Amniotic stem cell (primary cell): ENCODE measurements around the gene ALDH1A2.
"Not testable (repeated sequence)": the region's sequence is repeated elsewhere in the genome, so short reads cannot be mapped to it uniquely, and the experiment has no call there.

ENCODE experiments used
- DNase-seq: peaks from one replicate; lab custom pipeline; 2025; lab: John Stamatoyannopoulos, UW

ALDH1A2 gene

DNA sequence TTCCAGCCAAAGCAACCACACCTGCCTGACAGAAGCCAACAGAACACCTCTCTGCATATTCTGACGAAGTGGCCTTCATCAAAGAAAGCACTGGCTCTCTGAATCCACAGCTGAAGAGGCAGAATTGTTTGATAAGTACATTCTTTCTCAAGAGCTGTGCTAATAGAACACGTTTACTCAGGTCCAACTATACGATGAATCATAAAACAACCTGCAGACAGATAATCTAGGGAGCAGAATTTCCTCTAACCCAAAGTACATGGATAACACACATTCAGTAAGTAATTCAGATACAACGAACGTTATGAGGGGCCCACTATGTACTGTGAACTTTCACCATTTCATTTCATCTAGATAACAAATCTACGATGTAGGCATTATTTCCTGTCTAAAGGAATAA lies 25.4 kb downstream of the ALDH1A2 start:
- no peak for DNase-seq

DNA sequence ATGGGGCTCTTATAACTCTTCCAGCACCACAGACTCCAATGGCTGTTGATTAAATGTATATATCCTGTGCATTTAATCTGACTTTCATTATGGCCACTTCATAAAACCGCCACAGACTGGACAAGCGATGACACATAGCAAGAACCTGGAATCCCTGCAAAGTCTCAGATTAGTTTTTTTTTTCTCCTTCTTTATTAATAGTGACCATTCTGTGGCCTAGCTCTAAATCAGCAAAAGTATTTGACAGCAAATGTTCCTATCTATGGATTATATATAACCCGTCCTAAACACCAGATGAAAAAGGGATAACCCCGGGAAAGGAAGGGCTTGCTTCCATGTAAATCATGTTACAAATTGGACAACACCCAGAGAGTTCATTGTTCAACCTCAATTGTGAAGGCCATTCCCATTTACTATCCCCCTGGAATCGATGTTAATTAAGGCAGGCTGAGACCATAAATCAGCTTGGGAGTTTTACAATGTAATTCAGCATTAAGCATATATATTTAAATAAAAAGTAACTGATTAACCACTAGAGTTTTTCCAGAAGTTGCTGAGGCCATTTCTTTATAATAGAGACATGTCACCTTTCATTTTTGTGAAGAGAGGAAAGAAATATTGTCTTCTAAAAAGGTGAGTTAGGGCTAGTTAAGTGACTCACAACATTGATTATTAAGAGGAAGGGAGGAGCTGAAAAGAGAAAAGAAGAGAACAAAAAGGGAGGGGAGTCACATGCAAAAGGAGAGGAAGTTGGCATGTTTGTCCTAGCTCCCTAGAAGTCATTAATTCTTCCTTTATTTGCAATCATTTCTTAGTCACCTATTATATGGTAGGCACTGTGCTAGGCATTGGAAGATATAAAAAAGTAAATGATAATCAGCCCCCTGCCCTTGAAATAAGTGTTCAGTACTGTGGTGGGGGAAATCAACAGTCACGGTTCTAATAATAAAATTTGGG lies 26.2 kb downstream of the ALDH1A2 start:
- no peak for DNase-seq

DNA sequence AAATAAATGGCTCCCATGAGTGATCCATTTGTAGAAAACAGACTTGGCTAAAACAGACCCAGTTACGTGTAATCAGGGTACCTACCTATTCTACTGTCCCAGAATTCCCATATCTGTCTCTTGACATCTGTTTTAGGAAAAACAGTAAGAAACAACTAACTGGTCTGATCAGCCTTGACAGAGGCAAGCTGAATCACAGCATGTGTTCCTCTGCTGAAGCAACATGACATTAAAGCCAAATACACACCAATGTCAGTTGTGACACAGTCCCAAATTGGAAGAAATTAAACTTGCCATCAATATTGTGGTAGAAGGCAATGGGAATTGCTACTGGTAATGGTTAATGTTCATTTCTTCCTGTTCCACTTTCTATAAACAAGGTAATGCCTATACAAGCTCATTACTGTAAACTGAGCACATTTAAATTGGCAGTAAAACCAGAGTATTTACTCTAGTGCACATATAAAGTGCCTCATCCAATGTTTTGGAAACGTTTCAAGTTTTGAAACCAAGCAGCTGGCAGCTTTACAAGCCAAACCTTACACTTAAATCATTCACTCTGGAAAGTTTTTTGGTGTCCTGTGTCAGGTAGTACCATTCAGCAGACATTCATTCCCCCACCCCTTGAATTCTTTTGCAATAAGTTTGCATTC lies 27.0 kb downstream of the ALDH1A2 start:
- no peak for DNase-seq

DNA sequence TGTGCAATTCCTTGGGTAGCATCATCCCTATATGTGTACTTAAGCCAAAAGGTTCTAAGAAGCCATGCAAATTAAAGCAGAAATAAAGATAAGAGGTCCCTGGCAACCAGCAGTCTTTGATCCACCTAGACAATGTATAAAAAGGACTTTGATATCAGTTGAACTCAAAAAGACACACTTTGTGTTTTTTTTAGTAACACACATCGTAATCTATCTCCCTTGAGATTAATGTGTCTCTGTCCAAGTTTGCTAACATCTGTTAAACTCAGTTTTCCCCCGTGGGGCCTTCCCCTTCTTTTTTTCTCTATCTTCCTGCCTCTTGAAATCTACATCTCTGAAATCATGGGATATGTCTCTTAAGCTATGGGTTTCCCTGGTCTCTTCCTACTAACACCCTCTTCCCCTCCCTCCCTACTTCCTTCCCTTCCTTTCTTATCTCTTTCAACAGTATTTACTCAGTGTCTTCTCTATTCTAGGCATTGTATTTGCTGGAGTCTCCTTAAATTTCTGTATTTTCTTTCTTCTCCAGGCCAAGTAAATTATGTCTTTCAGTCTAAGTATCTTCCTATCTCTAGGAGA lies 27.7 kb downstream of the ALDH1A2 start:
- no peak for DNase-seq

DNA sequence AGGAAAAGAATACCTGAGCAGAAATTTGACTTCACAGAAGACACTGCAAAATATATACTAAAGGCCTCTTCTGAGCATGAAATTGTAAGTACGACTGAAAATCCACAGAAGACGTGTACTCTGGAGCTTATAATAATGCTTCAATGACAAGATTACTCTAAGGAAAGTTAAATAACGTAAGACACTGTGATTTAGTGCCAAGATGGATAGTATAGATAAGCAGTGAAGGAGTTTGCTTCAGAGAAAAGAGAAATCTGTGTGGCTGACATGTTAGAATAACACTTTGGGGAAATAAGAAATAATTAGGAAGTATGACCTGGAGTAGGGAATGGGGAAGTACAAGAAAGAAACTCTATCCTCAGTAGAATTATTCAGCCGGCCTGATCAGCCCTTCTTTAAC lies 28.9 kb downstream of the ALDH1A2 start:
- no peak for DNase-seq

DNA sequence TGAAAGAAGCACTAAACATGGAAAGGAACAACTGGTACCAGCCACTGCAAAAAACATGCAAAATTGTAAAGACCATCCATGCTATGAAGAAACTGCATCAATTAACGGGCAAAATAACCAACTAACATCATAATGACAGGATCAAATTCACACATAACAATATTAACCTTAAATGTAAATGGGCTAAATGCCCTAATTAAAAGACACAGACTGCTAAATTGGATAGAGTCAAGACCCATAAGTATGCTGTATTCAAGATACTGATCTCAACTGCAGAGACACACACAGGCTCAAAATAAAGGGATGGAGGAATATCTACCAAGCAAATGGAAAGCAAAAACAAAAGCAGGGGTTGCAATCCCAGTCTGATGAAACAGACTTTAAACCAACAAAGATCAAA lies 37.1 kb downstream of the ALDH1A2 start:
- not testable (repeated sequence) for DNase-seq

DNA sequence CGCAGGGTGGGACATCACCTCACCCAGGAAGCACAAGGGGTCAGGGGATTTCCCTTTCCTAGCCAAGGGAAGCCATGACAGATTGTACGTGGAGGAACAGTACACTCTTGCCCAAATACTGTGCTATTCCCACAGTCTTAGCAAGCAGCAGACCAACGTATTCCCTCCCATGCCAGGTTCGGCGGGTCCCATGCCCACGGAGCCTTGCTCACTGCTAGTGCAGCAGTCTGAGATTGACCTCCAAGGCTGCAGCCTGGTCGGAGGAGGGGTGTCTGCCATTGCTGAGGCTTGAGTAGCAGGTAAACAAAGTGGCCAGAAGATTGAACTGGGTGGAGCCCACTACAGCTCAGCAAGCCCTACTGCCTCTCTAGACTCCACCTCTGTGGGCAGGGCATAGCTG lies 39.0 kb downstream of the ALDH1A2 start:
- no peak for DNase-seq

DNA sequence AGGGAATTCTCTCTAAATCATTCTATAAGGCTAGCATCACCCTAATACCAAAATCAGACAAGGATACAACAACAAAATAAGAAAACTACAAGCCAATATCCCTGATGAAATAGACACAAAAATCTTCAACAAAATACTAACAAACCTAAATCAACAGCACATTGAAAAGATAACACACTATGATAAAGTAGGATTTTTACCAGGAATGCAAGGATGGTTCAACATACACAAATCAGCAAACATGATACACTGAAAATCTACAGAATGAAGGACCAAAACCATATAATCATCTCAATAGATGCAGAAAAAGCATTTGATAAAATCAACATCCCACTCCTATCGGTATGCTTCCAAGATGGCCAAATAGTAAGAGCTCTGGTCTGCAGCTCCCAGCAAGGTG lies 39.5 kb downstream of the ALDH1A2 start:
- no peak for DNase-seq

DNA sequence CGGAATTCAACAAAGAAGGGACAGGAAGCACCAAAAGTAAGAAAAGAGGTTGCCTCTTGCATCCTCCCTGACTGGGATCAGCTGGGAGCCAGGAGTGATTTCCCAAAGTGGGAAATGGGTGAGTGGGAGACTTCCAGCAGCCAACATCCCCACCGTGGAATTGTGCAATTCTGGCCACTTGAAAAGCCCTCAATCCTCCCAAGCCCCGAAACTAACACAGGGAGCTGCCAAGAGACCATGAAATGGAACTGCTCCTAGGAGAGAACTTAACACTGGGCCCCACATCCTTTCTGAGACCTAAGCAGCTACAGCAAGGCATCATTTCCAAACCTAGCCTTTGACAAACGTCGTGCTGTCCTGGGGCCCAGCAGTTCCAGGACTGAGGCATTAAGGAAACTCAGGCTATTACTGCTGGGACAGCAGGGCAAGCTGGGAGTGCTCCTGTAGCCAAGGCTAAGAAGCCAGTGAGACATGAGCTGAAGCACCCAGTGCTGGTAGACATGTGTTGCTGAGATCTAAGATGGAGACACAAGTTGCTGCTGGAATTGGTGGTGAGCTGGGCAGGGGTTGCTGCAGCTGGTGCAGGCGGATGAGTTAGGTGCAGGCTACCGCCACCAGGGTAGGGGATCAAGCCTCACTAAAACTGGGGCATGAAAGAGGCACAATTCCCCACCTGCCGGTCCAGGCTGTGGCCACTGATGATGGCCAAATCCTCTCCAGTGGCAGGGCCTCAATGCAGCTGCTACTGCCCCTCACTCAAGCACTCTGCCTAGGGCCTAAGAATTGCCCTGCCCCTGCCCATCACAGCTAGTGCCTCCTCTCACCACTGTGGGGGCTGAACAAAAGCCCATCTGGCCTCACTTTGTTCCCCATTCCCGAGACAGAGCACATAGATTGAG lies 43.9 kb downstream of the ALDH1A2 start:
- no peak for DNase-seq

DNA sequence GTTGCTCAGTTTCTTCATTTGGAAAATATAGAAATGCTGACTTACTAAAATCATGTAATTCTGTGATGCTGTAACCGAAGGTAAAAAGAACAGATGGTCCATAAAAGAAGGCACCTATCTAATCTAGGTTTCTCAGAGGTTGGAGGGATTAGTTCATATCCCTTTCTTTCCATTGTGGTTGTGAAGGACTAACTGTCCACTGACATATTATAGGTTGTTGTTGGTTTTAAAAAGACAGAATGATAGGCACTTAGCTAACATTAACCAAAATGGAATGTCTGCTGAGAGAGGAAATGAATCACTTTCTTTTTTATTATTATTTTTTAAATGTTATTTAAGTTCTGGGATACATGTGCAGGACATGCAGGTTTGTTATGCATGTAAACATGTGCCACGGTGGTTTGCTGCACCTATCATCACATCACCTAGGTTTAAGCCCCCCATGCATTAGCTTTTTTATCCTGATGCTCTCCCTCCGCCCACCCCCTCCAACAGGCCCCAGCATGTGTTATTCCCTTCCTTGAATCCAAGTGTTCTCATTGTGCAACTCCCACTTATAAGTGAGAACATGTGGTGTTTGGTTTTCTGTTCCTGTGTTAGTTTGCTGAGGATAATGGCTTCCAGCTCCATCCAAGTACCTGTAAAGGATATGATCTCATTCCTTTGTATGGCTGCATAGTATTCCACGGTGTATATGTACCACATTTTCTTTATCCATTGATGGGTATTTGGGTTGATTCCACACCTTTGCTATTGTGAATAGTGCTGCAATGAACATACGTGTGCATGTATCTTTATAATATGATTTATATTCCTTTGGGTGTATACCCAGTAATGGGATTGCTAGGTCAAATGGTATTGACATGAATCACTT lies 45.8 kb downstream of the ALDH1A2 start:
- DNase-seq: no peak

DNA sequence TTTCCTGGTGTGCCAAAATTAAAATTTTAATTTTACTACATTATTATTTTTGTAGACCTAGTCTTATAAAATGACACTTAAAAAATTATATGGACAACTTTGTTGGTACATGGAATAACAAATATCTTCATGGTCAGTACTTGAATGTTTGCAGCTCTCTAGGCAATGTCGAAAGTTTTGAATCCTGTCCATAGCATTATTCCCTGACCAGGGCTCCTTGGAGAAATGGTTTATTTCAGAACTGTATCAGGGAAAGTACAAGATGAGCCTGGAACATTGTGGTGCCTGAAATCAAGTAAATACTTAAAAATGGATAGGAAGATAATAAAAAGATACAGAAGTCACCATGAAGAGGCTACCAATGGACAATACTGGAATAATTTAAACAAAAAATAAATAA lies 47.6 kb downstream of the ALDH1A2 start:
- DNase-seq: no peak

DNA sequence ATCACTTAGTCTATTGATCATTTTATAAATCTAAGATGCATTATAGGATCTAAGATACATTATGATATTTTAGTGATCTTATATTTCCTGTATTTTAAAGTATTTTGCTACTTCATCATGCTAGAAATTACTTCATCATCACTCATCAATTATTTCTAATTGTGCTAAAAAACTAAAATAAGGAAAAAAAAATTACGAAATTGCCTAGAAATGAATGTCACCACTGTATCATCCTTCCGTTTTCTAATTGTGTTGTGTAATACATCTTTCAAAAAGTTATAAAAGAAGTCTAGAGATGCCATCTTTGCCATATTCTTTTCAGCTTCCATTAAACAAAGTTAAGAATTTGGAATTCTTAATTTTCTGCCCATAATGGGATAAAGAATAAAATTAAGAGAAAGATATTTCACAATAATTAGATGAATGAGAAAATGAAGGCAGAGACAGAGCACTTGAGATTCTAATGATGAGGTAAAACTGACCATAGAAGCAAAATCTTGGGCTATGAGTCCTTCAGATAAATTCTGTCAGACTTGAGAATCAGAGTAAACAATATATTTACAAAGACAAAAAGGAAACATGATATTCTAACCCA lies 48.8 kb downstream of the ALDH1A2 start:
- DNase-seq: no peak

DNA sequence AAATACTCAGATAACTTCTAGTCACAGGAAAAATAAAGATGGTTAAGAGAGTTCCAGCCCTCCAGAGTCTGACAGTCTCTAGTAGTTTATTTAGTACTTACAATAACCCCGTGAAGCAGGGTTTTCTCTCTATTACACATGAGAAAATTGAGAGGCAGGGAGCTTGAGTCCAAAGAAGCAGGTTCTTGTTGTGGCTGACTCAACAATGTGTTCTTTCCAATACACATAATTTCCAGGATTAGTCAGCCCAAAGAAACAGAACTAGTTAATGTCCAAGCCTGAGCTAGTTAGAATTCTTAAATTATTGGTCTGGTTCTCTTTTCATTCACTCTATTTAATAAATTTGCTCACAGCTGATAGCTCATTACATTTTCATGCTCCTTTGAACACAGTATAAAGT lies 49.9 kb downstream of the ALDH1A2 start:
- no peak for DNase-seq

DNA sequence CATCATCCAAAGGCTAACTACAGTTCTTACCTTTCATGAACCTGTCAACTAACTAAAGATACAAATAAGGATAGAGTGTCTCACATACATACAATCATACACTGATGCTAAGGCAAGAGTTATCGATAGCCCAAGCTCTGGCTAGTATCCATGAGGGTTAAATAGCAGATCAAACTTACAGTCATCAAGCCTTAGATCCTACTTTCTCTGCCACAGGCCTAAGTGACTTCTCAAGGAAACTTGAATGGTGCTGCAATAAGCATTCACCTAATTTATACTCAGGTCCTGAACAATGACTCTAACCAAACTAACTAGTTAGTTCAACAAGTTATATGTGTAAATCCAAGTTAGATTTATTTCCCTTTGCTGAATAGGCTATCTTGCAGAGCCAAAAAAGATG lies 51.0 kb downstream of the ALDH1A2 start:
- no peak for DNase-seq

DNA sequence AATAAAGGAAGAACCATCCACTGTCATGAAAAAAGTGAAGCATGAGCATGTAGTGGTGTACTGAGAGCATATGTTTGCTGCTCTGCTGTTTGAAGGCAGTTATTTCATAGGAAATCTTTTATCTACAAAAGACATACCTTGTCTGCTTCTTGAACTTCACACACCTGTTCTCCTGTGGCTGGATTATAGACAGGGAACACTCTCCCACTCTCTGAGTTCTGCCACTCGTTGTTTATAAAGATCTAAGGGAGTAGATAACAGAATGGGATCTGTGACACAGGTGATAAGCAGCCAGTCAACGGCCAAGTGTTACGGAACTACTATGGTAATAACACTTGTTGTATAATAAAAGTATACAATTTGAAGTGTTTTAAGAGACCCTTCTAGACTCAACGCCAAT lies 51.5 kb downstream of the ALDH1A2 start:
- DNase-seq: no peak

DNA sequence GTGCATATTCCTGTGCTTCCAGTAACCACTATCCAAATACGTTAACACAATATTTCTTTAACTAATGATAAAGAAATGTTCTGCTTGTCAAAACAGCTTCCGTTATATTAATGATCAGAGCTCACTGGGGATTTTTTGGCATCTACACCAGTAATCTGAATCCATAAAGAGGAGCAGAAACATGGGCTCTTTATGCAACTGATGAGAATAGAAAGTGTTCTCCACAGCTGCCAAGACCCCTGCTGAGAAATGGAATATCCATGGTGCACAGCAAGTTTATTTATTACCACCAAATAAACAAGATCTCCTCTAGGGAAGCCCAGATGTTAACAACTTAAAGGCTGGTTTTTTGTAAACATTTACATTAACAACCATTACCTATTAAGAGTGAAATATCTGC lies 54.5 kb downstream of the ALDH1A2 start:
- DNase-seq: no peak

DNA sequence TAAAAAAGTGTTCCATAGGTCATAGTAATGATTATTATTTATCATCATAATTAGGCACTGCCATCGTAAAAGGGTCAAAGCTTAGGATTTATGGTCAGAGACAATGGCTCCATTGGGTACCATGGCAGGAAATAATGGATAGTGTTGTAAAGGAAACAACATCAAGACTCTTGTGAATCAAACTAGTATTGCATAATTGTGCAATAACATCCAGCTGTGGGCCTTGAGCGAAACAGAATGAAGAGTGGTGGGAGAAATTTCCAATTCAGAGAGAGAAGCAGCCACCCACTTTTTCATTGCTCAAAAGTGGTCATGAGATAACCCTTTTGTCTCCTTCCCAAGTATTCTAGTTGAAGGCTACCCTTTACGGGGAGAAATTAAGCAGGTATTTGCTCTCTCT lies 61.7 kb downstream of the ALDH1A2 start:
- no peak for DNase-seq

DNA sequence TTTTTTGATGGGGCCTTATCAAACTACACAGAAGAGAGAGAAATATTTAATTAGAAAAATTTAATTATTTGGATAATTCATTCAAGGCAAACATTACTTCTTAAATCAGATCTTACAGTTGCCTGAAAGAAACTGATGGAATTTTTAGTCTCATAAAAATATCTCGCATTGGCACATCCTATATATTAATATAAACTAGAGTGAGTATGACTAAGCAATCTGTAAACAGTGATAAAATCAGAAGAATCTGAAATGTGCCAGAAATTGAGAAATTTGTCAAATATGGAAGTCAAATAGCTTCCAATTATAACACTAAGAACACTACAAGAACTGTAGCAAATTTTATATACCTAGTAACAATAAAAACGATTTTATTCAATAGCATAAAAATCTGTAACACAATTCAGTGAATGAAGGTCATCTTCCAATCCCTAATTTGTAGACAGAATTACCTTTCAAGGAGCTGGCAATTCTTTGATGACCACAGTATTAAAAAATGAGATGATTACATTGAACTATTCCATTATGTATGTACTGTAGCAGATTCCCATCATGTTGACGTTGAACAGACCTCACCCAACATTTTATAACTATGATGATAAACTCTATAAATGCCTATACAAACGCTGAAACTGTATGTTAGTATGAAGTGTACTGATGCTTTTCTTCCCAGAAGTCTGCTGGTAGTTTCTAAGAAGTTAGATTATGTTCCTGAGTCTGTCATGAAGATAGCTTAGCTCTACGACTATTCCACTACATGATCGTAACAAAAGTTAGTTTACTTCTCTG lies 63.0 kb downstream of the ALDH1A2 start:
- no peak for DNase-seq

DNA sequence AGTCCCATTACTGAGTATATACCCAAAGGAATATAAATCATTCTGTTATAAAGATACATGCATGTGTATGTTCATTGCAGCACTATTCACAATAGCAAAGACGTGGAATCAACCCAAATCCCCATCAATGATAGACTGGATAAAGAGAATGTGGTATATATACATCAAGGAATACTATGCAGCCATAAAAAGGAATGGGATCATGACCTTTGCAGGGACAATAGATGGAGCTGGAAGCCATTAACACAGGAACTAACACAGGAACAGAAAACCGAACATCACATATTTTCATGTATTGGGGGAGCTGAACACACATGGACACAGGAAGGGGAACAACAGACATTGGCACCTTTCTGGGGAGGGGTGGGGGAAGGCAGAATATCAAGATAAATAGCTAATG lies 65.8 kb downstream of the ALDH1A2 start:
- not testable (repeated sequence) for DNase-seq

DNA sequence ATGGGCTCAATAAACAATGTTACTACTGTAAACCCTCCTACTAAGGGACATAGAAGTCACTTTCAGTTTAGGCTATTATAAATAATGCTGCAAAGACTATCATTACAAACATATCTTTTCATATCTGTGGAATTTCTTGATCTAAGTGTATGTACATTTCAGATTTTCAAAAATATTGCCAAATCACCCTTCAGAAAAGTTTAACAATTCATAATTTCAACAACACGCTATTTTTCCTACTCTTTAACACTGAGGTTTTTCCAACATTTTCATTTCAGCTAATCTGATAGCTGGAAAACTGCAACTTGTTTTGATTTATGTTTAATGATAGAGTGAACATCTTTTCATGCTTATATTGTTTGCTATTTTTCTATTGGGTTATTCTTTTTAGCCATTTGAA lies 69.0 kb downstream of the ALDH1A2 start:
- DNase-seq: no peak
